Left ventricle myocardium inferior (tissue), 1 donor: Measurements from ENCODE around the gene ZWILCH. TPM values are rescaled to one million over a fixed set of nuclear protein-coding genes. Genes with fewer than 3 reads are reported as not detected.

Source experiments
- DNase-seq: peaks from one replicate; pipeline ENCODE4 v3.0.0-alpha.2; 2020
- H3K27ac ChIP-seq: fragments of 200-600 bp; replicated peaks from 2 replicates; pipeline ENCODE4 v1.8.0; 2021
- H3K27me3 ChIP-seq: fragments of 200-600 bp; 2 replicates; pipeline ENCODE4 v1.8.0; 2021; ENCODE audit warnings: low read depth
- H3K36me3 ChIP-seq: fragments of 200-600 bp; 2 replicates; pipeline ENCODE4 v1.8.0; 2021
- H3K4me1 ChIP-seq: fragments of 200-600 bp; 2 replicates; pipeline ENCODE4 v1.8.0; 2021
- H3K4me3 ChIP-seq: fragments of 200-600 bp; 2 replicates; pipeline ENCODE4 v1.8.0; 2021; ENCODE audit warnings: mild to moderate bottlenecking, moderate library complexity
- H3K9me3 ChIP-seq: fragments of 200-600 bp; replicated peaks from 2 replicates; pipeline ENCODE4 v1.8.0; 2021
- CTCF ChIP-seq: fragments of 200-600 bp; IDR thresholded peaks from 2 replicates; pipeline ENCODE4 v1.8.0; 2021; ENCODE audit warnings: antibody characterized with exemption, mild to moderate bottlenecking, borderline replicate concordance
- intact Hi-C: fragments of 100-400 bp; cut with micrococcal nuclease; formaldehyde crosslinking; loops from one replicate; pipeline ENCODE4 v1.11.0; 2022
- total RNA-seq: library from RNA; stranded (reverse); fragmentation: NEBNext Ultra II Directional; extraction: Animal tissue kit (Norgen Biotek cat#: 25700); gene quantifications from one replicate; pipeline ENCODE4 v1.2.1, GENCODE V29; 2021
- donor health status: DM: no; HTN: yes; CAD: no; lungs with severe emphysema.

Gene ZWILCH
- total RNA-seq, 1 donor from 2014 or later = 2.0 TPM

- peaks cover 22% of the 10 kb centered on the region for H3K36me3 ChIP-seq
- DNase-seq = no peak
- H3K9me3 ChIP-seq = no peaks in the 10 kb centered on the region
- intact Hi-C loops = no loop called here
- TF ChIP-seq CTCF = no peak
- no peaks in the 10 kb centered on the region for H3K4me1 ChIP-seq
- H3K4me3 ChIP-seq = no peak overlapping the region
- H3K27me3 ChIP-seq = no peaks in the 10 kb centered on the region
- no peak overlapping the region for H3K27ac ChIP-seq
These were observed 9.5 kb downstream of the ZWILCH start for GRCh38 chr15:66514586-66514985.

DNA sequence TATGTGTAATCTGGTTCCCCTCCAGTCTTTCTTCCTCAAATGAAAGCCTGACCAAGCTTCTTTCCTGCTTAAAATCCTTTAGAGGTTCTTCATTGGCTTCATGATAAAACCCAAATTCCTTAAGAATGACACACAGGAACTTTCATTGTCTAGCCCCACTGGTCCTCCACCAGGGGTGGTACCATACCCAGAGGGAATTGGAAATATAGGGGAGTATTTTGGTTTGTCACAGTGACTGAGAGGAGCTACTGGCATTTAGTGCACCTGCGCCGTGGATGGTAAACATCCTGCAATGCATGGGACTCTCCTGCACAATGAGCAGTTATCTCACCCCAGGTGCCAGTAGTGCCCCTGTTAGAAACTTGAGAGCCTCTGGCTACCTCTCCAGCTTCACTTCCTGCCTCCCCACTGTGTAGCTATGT is 10.8 kb downstream of the ZWILCH start:
- Histone ChIP-seq H3K4me1 (no peaks in the 10 kb centered on the region), H3K27ac (no peak overlapping the region), H3K36me3 (peaks cover 24% of the 10 kb centered on the region), H3K27me3 (no peaks in the 10 kb centered on the region), H3K9me3 (no peaks in the 10 kb centered on the region), H3K4me3 (no peak overlapping the region)
- no peak for DNase-seq
- TF ChIP-seq CTCF = no peak
- intact Hi-C loops = no loop called here

DNA sequence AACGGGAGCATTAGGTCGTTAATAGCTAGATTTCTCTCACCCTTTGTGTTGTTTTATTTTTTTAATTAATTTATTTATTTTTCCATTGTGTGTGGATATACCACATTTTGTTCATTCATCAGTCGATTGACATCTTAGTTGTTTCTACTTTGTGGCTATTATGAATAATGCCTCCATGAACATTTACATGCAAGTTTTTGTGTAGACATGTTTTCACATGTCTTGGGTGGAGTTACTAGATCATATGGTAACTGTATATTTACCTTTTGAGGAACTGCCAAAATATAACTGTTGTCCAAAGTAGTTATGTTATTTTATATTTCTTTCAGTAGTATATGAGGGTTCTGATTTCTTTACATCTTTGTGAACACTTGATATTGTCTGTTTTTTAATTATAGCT is 18.8 kb downstream of the ZWILCH start:
- Histone ChIP-seq H3K4me3 (no peak overlapping the region), H3K9me3 (no peaks in the 10 kb centered on the region), H3K27ac (no peak overlapping the region), H3K4me1 (no peaks in the 10 kb centered on the region), H3K27me3 (no peaks in the 10 kb centered on the region), H3K36me3 (peaks cover 21% of the 10 kb centered on the region)
- TF ChIP-seq CTCF = no peak
- intact Hi-C loops = no loop called here
- no peak for DNase-seq

DNA sequence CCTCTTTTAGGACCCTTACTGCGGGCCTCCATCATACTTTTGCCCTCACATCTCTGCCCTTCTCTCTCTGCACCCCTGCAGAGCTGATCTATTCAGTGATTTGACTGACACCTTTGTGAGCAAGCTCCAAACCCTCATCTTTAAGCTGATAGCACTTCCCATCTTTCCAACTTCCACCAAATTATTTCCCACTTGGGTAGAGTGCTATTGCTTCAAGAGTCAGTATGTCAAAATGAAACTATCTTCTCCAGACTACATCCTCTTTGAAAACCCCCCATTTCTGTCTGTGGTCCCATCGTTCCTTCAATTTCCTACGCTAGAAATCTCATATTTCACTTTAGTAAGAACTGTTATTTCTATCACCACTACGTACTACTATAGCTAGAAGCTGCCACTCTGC is 19.7 kb downstream of the ZWILCH start:
- Histone ChIP-seq H3K9me3 (no peaks in the 10 kb centered on the region), H3K27me3 (no peaks in the 10 kb centered on the region), H3K4me3 (no peak overlapping the region), H3K4me1 (no peaks in the 10 kb centered on the region), H3K36me3 (peaks cover 26% of the 10 kb centered on the region), H3K27ac (no peak overlapping the region)
- DNase-seq = no peak
- intact Hi-C loops = no loop called here
- no peak for TF ChIP-seq CTCF

GRCh38 chr15:66535056-66535455 is 29.9 kb downstream of the ZWILCH start:
- Histone ChIP-seq H3K9me3 (no peaks in the 10 kb centered on the region), H3K27me3 (no peaks in the 10 kb centered on the region), H3K4me1 (no peaks in the 10 kb centered on the region), H3K4me3 (no peak overlapping the region), H3K36me3 (peaks cover 5% of the 10 kb centered on the region), H3K27ac (no peak overlapping the region)
- intact Hi-C loops = no loop called here
- no peak for DNase-seq
- no peak for TF ChIP-seq CTCF

DNA sequence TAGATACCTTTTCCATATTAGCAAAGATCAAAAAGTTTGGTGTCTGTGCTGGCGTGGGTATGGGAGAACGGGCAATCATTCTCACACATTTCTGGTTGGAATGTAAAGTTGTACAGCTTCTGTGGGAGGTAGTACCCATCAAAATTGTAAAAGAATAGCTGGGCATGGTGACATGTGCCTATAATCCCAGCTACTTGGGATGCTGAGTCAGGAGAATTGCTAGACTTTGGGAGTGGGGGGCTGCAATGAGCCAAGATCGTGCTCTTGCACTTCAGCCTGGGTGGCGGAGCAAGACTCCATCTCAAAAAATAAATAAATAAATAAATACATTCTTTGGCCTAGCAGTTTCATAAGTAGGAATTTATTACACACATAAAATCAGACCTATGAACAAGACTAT is 37.8 kb downstream of the ZWILCH start:
- intact Hi-C loops = no loop called here
- Histone ChIP-seq H3K9me3 (no peaks in the 10 kb centered on the region), H3K27me3 (no peaks in the 10 kb centered on the region), H3K4me1 (no peaks in the 10 kb centered on the region), H3K36me3 (peaks cover 16% of the 10 kb centered on the region), H3K27ac (no peak overlapping the region), H3K4me3 (no peak overlapping the region)
- DNase-seq = no peak
- TF ChIP-seq CTCF = no peak
